D721Med (cell line): Measurements from ENCODE around the gene ZNF768.
"Not testable (repeated sequence)": the region's sequence is repeated elsewhere in the genome, so short reads cannot be mapped to it uniquely, and the experiment has no call there.

Experiments
- DNase-seq: peaks from one replicate; pipeline ENCODE4 v3.0.0; 2011; ENCODE audit warnings: low spot score; ENCODE audit not compliant: insufficient read length
- FAIRE-seq: peaks from 2 replicates; lab custom pipeline; 2011; peaks lifted over from hg19 to GRCh38; lab: Jason Lieb, UNC
- CTCF ChIP-seq: IDR thresholded peaks from 2 replicates; pipeline ENCODE4 v1.5.1; 2012; ENCODE audit warnings: mild to moderate bottlenecking, control low read depth; ENCODE audit not compliant: insufficient read depth; ENCODE audit errors: missing control alignments

Gene ZNF768

GRCh38 chr16:30482366-30482765 is 44.0 kb downstream of the ZNF768 start:
- no peak for TF ChIP-seq CTCF

DNA sequence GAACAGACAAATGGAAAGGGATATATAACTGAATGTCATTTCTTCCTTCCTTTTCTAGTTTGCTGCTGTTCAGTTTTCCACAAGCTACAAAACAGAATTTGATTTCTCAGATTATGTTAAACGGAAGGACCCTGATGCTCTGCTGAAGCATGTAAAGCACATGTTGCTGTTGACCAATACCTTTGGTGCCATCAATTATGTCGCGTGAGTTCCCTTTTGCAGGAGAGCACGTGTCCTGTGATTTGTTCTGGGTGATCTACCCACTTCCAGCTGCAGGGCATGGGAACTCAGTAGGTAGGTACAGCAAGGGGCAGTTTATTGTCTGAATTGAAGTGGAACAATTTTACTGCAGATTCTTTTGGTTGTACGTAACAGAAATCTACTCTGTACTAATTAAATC is 45.0 kb downstream of the ZNF768 start:
- TF ChIP-seq CTCF = no peak
- DNase-seq (no peak), FAIRE-seq (no peak)

More at GRCh38 chr16:30482366-30482765, 44.0 kb downstream of the ZNF768 start:
- DNase-seq = no peak
- FAIRE-seq = no peak

DNA sequence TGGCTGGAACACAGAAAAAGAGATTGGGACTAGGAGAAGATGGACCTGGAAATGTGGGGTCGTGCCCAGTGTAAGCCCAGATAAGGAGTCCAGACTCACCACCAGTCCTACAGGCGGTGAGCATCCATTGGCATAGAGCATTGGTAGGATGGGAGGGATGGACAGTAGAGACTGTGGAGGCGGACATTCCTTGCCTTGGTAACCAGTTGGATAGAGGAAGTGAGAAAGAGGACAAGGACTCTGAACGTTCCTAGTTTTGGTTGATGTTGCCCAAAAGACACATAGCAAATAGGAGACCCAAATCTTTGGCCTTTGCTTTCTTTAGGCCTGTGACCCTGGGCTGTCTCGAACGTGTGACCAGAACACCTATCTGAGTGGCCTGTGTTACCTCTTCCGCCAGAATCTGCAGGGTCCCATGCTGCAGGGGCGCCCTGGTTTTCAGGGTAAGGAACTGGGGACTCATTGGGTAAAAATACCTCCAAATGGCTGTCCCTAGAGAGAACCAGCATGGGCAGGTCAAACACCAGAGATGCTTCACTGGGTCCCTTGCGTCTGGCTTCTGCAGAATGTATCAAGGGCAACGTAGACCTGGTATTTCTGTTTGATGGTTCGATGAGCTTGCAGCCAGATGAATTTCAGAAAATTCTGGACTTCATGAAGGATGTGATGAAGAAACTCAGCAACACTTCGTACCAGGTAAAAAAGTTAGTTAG is 47.4 kb downstream of the ZNF768 start:
- no peak for FAIRE-seq
- TF ChIP-seq CTCF = no peak
- no peak for DNase-seq

- not testable (repeated sequence) for FAIRE-seq, DNase-seq
Measured at GRCh38 chr16:30477773-30478172, 48.6 kb downstream of the ZNF768 start.

DNA sequence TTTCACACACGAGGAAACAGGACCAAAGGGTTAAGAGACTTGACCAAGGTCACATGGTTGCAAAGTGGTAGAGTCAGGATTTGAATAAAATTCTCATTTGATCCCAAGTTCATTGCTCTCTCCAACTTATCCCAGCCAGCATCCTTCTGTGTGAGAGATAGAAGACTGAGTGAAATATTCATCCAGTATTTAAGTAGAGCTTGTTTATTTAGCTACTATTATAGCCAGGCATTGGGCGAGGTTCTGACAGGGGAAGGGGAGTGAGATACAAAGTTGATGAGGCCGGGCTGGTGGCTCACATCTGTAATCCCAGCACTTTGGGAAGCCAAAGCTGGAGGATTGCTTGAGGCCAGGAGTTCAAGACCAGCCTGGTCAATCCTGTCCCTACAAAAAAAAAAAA is 49.4 kb downstream of the ZNF768 start:
- DNase-seq (no peak), FAIRE-seq (no peak)
- TF ChIP-seq CTCF = no peak

GRCh38 chr16:30474684-30475083 is 51.7 kb downstream of the ZNF768 start:
- FAIRE-seq (no peak), DNase-seq (no peak)
- no peak for TF ChIP-seq CTCF

DNA sequence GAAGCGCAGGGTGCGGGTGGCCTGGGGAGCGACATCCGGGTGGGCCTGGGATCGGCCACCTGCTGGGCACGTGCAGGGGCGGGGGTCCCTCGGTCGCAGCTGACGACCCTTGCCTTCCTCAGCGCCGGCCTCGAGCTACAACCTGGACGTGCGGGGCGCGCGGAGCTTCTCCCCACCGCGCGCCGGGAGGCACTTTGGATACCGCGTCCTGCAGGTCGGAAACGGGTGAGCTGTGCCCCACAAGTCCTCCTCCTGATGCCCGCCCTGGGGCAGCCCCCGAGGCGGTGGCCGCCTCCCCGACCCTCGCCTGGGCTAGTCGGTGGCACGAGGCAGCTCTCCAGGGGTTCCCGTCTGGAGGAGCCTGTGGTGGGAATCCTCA is 52.3 kb downstream of the ZNF768 start:
- TF ChIP-seq CTCF = no peak
- FAIRE-seq (no peak), DNase-seq (no peak)
